Fibroblast of villous mesenchyme (primary cell): Measurements from ENCODE around the gene FAF1. TPM values are rescaled to one million over a fixed set of nuclear protein-coding genes. Genes with fewer than 3 reads are reported as not detected.

Experiments
- DNase-seq: peaks from one replicate; pipeline ENCODE4 v3.0.0-alpha.2; 2010; ENCODE audit warnings: low read depth
- H3K4me3 ChIP-seq: 2 replicates; pipeline ENCODE4 v1.5.1; 2011; ENCODE audit warnings: low read depth, mild to moderate bottlenecking, low read length
- CTCF ChIP-seq: IDR thresholded peaks from 2 replicates; pipeline ENCODE4 v1.5.1; 2012; ENCODE audit warnings: low read depth, mild to moderate bottlenecking, low read length; ENCODE audit not compliant: insufficient read depth
- total RNA-seq: library from RNA; depleted of rRNA; stranded (reverse); fragments of >200 nt; gene quantifications from 2 replicates; pipeline ENCODE4 v1.2.3, GENCODE V29; 2012

FAF1 gene
- total RNA-seq, 1 donor = 55.7 TPM

GRCh38 chr1:50422946-50423669, 537.0 kb downstream of the FAF1 start, which contains the start of gene DMRTA2:
Gene DMRTA2 (minus strand): TSS chr1:50423443. CDS start chr1:50421536, 1,907 bp downstream.
- peak within 1 kb of the TSS; percentile 41 for H3K4me3 ChIP-seq
- no peak for TF ChIP-seq CTCF
- DNase-seq = no peak

GRCh38 chr1:50422675-50422945, 537.5 kb downstream of the FAF1 start:
- DNase-seq = no peak
- no peak overlapping the region for H3K4me3 ChIP-seq
- TF ChIP-seq CTCF = no peak

GRCh38 chr1:50421768-50422674, 538.0 kb downstream of the FAF1 start:
- H3K4me3 ChIP-seq = no peak overlapping the region
- TF ChIP-seq CTCF = no peak

GRCh38 chr1:50421366-50421748, 538.7 kb downstream of the FAF1 start:
- TF ChIP-seq CTCF = no peak
- H3K4me3 ChIP-seq = no peak overlapping the region
- DNase-seq = no peak

More at GRCh38 chr1:50421768-50422674, 538.0 kb downstream of the FAF1 start:
- no peak for DNase-seq

GRCh38 chr1:50420689-50421365, 539.2 kb downstream of the FAF1 start:
- H3K4me3 ChIP-seq = no peak overlapping the region
- DNase-seq = no peak
- no peak for TF ChIP-seq CTCF

GRCh38 chr1:50419907-50420677, 540.0 kb downstream of the FAF1 start:
- no peak overlapping the region for H3K4me3 ChIP-seq
- TF ChIP-seq CTCF = no peak
- DNase-seq = no peak
